ENCODE measurements around the gene IFNA6.

DNA sequence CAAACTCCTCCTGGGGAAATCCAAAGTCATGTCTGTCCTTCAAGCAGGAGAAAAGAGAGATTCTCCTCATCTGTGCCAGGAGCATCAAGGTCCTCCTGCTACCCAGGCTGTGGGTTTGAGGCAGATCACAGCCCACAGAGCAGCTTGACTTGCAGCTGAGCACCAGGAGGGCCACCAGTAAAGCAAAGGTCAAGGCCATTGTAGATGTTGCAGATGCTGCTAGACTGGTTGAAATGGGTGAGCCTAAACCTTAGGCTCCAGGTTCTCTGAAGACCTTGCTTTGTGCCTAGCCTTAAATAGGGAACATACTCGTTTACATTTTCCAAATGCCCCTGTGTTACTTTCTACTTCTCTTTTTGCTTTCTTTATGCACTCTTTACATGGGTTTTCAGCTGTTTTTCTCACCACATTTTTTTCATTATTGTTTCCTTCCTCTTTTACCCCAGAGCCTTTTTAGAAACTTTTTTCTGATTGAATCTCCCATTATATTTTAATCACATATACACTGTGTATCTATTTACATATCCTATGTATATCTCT is 34.5 kb upstream of the IFNA6 start, which contains the start of gene IFNA2:
- no peak for TF ChIP-seq POLR2A (IDR thresholded peaks at IDR 0.05; ENCODE audit: low read length)
- TF ChIP-seq GATA1 (IDR thresholded peaks at IDR 0.05; ENCODE audit: low read depth, low read length), result no peak

All from erythroblast (primary cell).